Spleen (tissue), 7 donors: ENCODE data around the gene C3orf52.

Experiments
- CTCF ChIP-seq, 11 experiments: fragments of 200-600 bp in 7 of 11; fragments of 450-650 bp in 4 of 11; sonication (generic) in 4 of 11; IDR thresholded peaks in 8 of 11; conservative IDR thresholded peaks in 3 of 11; 1 replicate in 7 of 11; 2 replicates in 4 of 11; pipeline versions ENCODE4 v1.4.0 to v1.8.0; 2016 to 2021; ENCODE audit warnings: antibody characterized with exemption in 11 of 11, inconsistent platforms in 4 of 11, mild to moderate bottlenecking in 1 of 11
- POLR2A ChIP-seq, 3 donors: fragments of 450-650 bp; IDR thresholded peaks; one replicate each; pipeline ENCODE4 v1.5.1; 2017; ENCODE audit warnings: antibody characterized with exemption in 3 of 3, mild to moderate bottlenecking in 1 of 3
- donor health status: DM: no; HTN: no; CAD: no; lungs with moderate emphysema.
- donor health status: DM: no; HTN: no; CAD: no.
- donor health status: DM: no; HTN: no; CAD: no.

- TF ChIP-seq CTCF (IDR thresholded peaks at IDR 0.05 in 8 of 11, conservative IDR thresholded peaks at IDR 0.05 in 3 of 11) (no peak), POLR2A (IDR thresholded peaks at IDR 0.05) (no peak)
These were observed 54.4 kb downstream of the C3orf52 start for GRCh38 chr3:112140584-112140983.
